WTC11 (cell line): ENCODE results near the gene NUDT12. TPM values are rescaled to one million over a fixed set of nuclear protein-coding genes. Genes with fewer than 3 reads are reported as not detected.

Experiments
- ATAC-seq: fragments of 200-7000 bp; cut with Tn5 transposase; 2 replicates; pipeline ENCODE4 v1.10.0; 2021; ENCODE audit warnings: mild to moderate bottlenecking, moderate library complexity
- CTCF ChIA-PET: fragments of 300-600 bp; sonication (Branson Sonifier 250); formaldehyde crosslinking; loops from one replicate; lab custom pipeline; 2021; ENCODE audit warnings: antibody characterized with exemption; lab: Charles Lee
- POLR2A ChIA-PET: fragments of 350-600 bp; sonication (Branson Sonifier 250); formaldehyde crosslinking; loops from one replicate; lab custom pipeline; 2021; ENCODE audit warnings: antibody characterized with exemption; lab: Charles Lee
- DNase-seq: peaks from one replicate; pipeline ENCODE4 v3.0.0; 2021; ENCODE audit warnings: low spot score
- H3K27ac Mint-ChIP-seq: 2 replicates; pipeline ENCODE4 v1.8.0; 2021; ENCODE audit warnings: mixed read lengths
- H3K27me3 Mint-ChIP-seq: 2 replicates; pipeline ENCODE4 v1.8.0; 2021; ENCODE audit warnings: low read depth, mild to moderate bottlenecking, moderate library complexity, mixed read lengths
- H3K36me3 Mint-ChIP-seq: 2 replicates; pipeline ENCODE4 v1.8.0; 2021; ENCODE audit warnings: mixed read lengths
- H3K4me1 Mint-ChIP-seq: 2 replicates; pipeline ENCODE4 v1.8.0; 2022; ENCODE audit warnings: mixed read lengths
- H3K4me3 Mint-ChIP-seq: 2 replicates; pipeline ENCODE4 v1.8.0; 2021; ENCODE audit warnings: mild to moderate bottlenecking, moderate library complexity, mixed read lengths
- H3K9me3 Mint-ChIP-seq: 2 replicates; pipeline ENCODE4 v1.8.0; 2021; ENCODE audit warnings: mixed read lengths
- AR ChIP-seq: fragments of 250-450 bp; sonication (Bioruptor Pico); IDR thresholded peaks from 2 replicates; pipeline ENCODE4 v1.9.0; 2021; ENCODE audit warnings: mild to moderate bottlenecking
- CBFB ChIP-seq: sonication (generic); formaldehyde crosslinking; IDR thresholded peaks from 2 replicates; pipeline ENCODE4 v1.8.1; 2022; ENCODE audit warnings: mild to moderate bottlenecking, low read depth, missing genetic modification reagents
- FOXJ3 ChIP-seq: sonication (generic); formaldehyde crosslinking; IDR thresholded peaks from 2 replicates; pipeline ENCODE4 v1.9.0; 2021; ENCODE audit warnings: missing genetic modification reagents, mild to moderate bottlenecking, borderline replicate concordance
- NFATC4 ChIP-seq: fragments of 250-450 bp; sonication (Bioruptor Pico); IDR thresholded peaks from 2 replicates; pipeline ENCODE4 v1.9.0; 2021; ENCODE audit warnings: mild to moderate bottlenecking
- NR1H2 ChIP-seq: sonication (generic); formaldehyde crosslinking; IDR thresholded peaks from 2 replicates; pipeline ENCODE4 v1.9.0; 2021; ENCODE audit warnings: mild to moderate bottlenecking, moderate library complexity, missing genetic modification reagents
- NR2C2 ChIP-seq: sonication (generic); formaldehyde crosslinking; IDR thresholded peaks from 2 replicates; pipeline ENCODE4 v1.8.0; 2022; ENCODE audit warnings: mild to moderate bottlenecking, missing genetic modification reagents
- OVOL2 ChIP-seq: fragments of 250-450 bp; sonication (Bioruptor Pico); IDR thresholded peaks from 2 replicates; pipeline ENCODE4 v1.9.0; 2021; ENCODE audit warnings: mild to moderate bottlenecking, borderline replicate concordance
- SMAD3 ChIP-seq: sonication (generic); formaldehyde crosslinking; IDR thresholded peaks from 2 replicates; pipeline ENCODE4 v1.8.0; 2022; ENCODE audit warnings: missing genetic modification reagents, mild to moderate bottlenecking, borderline replicate concordance
- ZNF138 ChIP-seq: sonication (generic); formaldehyde crosslinking; conservative IDR thresholded peaks from 2 replicates; pipeline ENCODE4 v1.8.1; 2022; ENCODE audit warnings: mild to moderate bottlenecking, moderate library complexity, missing genetic modification reagents
- ZNF263 ChIP-seq: sonication (generic); formaldehyde crosslinking; IDR thresholded peaks from 2 replicates; pipeline ENCODE4 v1.8.1; 2022; ENCODE audit warnings: low read depth, mild to moderate bottlenecking, moderate library complexity, missing genetic modification reagents
- ZNF281 ChIP-seq: sonication (generic); formaldehyde crosslinking; IDR thresholded peaks from 2 replicates; pipeline ENCODE4 v1.8.0; 2023; ENCODE audit warnings: mild to moderate bottlenecking, missing genetic modification reagents
- ZNF317 ChIP-seq: sonication (generic); formaldehyde crosslinking; IDR thresholded peaks from 2 replicates; pipeline ENCODE4 v1.8.1; 2023; ENCODE audit warnings: low read depth, mild to moderate bottlenecking, moderate library complexity, missing genetic modification reagents, borderline replicate concordance
- ZNF425 ChIP-seq: fragments of 250-450 bp; sonication (Bioruptor Pico); conservative IDR thresholded peaks from 2 replicates; pipeline ENCODE4 v1.9.0; 2021; ENCODE audit warnings: mild to moderate bottlenecking
- total RNA-seq: library from RNA; stranded (reverse); gene quantifications from 3 replicates; pipeline ENCODE4 v1.2.3, GENCODE V29; 2021
- TF ChIP-seq, protein P1 (sequence below): fragments of 200-600 bp; IDR thresholded peaks from 2 replicates; pipeline ENCODE4 v1.8.0; 2022; ENCODE audit warnings: antibody characterized with exemption
- TF ChIP-seq, protein P2 (sequence below): sonication (generic); formaldehyde crosslinking; IDR thresholded peaks from 2 replicates; pipeline ENCODE4 v1.8.1; 2023; ENCODE audit warnings: mild to moderate bottlenecking, missing genetic modification reagents
- TF ChIP-seq, protein P3 (sequence below): sonication (generic); formaldehyde crosslinking; IDR thresholded peaks from 2 replicates; pipeline ENCODE4 v1.8.0; 2022; ENCODE audit warnings: mild to moderate bottlenecking, missing genetic modification reagents
- TF ChIP-seq, protein P4 (sequence below): sonication (generic); formaldehyde crosslinking; IDR thresholded peaks from 2 replicates; pipeline ENCODE4 v1.8.0; 2023; ENCODE audit warnings: missing genetic modification reagents
- TF ChIP-seq, protein P5 (sequence below): sonication (generic); formaldehyde crosslinking; IDR thresholded peaks from 2 replicates; pipeline ENCODE4 v1.8.1; 2023; ENCODE audit warnings: mild to moderate bottlenecking, missing genetic modification reagents, moderate library complexity
- TF ChIP-seq, protein P6 (sequence below): sonication (generic); formaldehyde crosslinking; conservative IDR thresholded peaks from 2 replicates; pipeline ENCODE4 v1.8.1; 2022; ENCODE audit warnings: mild to moderate bottlenecking, missing genetic modification reagents

NUDT12 gene
- total RNA-seq, 1 experiment from 2014 or later, result 16.0 TPM

DNA sequence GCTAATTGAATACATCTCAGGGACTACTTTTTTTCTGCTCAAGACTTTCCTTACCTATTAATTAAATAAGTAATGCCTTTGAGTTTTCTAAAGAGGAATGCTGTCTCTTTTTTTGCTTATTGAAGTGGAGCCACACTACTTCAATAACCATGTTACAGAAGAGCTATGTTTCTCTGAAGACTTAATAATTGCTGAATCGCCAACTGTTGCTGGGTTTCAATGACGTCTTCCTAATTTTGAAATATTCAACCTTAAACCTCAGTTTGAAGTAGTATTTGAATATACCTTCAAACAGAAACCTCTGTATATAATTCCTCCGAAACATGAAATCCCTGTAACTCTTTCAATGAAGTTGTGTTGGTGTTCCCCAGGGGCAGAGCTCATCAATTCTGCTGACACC is 21.0 kb downstream of the NUDT12 start:
- Mint-ChIP-seq H3K36me3 (no peaks in the 10 kb centered on the region), H3K4me1 (no peaks in the 10 kb centered on the region), H3K27me3 (no peaks in the 10 kb centered on the region), H3K4me3 (no peak overlapping the region), H3K27ac (no peak overlapping the region), H3K9me3 (no peaks in the 10 kb centered on the region)
- DNase-seq (no peak), ATAC-seq (no peak)
- ChIA-PET CTCF (no interaction called here), POLR2A (no interaction called here)
- TF ChIP-seq SMAD3 (no peak), ZNF317 (no peak), NR1H2 (CRISPR knock-in tag) (no peak), ZNF263 (CRISPR knock-in tag) (no peak), NR2C2 (no peak), OVOL2 (CRISPR knock-in tag) (no peak), FOXJ3 (CRISPR knock-in tag) (no peak), NFATC4 (no peak)
- TF ChIP-seq, protein P1, sequence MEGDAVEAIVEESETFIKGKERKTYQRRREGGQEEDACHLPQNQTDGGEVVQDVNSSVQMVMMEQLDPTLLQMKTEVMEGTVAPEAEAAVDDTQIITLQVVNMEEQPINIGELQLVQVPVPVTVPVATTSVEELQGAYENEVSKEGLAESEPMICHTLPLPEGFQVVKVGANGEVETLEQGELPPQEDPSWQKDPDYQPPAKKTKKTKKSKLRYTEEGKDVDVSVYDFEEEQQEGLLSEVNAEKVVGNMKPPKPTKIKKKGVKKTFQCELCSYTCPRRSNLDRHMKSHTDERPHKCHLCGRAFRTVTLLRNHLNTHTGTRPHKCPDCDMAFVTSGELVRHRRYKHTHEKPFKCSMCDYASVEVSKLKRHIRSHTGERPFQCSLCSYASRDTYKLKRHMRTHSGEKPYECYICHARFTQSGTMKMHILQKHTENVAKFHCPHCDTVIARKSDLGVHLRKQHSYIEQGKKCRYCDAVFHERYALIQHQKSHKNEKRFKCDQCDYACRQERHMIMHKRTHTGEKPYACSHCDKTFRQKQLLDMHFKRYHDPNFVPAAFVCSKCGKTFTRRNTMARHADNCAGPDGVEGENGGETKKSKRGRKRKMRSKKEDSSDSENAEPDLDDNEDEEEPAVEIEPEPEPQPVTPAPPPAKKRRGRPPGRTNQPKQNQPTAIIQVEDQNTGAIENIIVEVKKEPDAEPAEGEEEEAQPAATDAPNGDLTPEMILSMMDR, result no peak
- TF ChIP-seq, protein P2, sequence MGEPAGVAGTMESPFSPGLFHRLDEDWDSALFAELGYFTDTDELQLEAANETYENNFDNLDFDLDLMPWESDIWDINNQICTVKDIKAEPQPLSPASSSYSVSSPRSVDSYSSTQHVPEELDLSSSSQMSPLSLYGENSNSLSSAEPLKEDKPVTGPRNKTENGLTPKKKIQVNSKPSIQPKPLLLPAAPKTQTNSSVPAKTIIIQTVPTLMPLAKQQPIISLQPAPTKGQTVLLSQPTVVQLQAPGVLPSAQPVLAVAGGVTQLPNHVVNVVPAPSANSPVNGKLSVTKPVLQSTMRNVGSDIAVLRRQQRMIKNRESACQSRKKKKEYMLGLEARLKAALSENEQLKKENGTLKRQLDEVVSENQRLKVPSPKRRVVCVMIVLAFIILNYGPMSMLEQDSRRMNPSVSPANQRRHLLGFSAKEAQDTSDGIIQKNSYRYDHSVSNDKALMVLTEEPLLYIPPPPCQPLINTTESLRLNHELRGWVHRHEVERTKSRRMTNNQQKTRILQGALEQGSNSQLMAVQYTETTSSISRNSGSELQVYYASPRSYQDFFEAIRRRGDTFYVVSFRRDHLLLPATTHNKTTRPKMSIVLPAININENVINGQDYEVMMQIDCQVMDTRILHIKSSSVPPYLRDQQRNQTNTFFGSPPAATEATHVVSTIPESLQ (CRISPR knock-in tag), result no peak
- TF ChIP-seq, protein P3, sequence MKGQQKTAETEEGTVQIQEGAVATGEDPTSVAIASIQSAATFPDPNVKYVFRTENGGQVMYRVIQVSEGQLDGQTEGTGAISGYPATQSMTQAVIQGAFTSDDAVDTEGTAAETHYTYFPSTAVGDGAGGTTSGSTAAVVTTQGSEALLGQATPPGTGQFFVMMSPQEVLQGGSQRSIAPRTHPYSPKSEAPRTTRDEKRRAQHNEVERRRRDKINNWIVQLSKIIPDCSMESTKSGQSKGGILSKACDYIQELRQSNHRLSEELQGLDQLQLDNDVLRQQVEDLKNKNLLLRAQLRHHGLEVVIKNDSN (CRISPR knock-in tag), result no peak
- TF ChIP-seq, all 79 proteins: peak for 0

DNA sequence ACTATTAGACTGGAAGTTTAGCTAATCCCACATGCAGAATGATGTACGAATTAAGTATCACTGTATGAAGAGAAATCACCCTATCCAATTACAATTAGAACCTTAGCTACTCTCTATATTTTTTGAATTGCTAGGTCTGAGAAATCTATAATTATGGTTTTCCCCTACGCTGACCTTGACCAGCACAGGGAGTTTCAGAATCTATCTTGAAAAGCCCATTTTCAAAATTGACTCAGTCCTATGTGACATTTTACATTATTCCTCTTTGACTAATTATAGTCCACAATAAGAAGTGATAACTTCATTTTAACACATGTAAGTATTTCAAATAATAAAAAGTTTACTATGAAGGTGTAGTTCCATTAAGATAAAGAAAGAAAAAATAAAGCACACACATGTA is 21.5 kb downstream of the NUDT12 start:
- CTCF ChIA-PET, result no interaction called here
- TF ChIP-seq AR (no peak), ZNF138 (CRISPR knock-in tag) (no peak), CBFB (CRISPR knock-in tag) (no peak), ZNF281 (no peak), ZNF425 (CRISPR knock-in tag) (no peak)
- TF ChIP-seq, protein P2 (CRISPR knock-in tag), result no peak
- TF ChIP-seq, protein P4, sequence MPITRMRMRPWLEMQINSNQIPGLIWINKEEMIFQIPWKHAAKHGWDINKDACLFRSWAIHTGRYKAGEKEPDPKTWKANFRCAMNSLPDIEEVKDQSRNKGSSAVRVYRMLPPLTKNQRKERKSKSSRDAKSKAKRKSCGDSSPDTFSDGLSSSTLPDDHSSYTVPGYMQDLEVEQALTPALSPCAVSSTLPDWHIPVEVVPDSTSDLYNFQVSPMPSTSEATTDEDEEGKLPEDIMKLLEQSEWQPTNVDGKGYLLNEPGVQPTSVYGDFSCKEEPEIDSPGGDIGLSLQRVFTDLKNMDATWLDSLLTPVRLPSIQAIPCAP, result no peak
- TF ChIP-seq, protein P5, sequence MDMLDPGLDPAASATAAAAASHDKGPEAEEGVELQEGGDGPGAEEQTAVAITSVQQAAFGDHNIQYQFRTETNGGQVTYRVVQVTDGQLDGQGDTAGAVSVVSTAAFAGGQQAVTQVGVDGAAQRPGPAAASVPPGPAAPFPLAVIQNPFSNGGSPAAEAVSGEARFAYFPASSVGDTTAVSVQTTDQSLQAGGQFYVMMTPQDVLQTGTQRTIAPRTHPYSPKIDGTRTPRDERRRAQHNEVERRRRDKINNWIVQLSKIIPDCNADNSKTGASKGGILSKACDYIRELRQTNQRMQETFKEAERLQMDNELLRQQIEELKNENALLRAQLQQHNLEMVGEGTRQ (CRISPR knock-in tag), result no peak
- TF ChIP-seq, protein P6, sequence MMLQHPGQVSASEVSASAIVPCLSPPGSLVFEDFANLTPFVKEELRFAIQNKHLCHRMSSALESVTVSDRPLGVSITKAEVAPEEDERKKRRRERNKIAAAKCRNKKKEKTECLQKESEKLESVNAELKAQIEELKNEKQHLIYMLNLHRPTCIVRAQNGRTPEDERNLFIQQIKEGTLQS (CRISPR knock-in tag), result no peak

More for the DNA sequence above, 21.5 kb downstream of the NUDT12 start:
- Mint-ChIP-seq H3K36me3 (no peaks in the 10 kb centered on the region), H3K4me3 (no peak overlapping the region), H3K27me3 (no peaks in the 10 kb centered on the region), H3K9me3 (no peaks in the 10 kb centered on the region), H3K27ac (no peak overlapping the region), H3K4me1 (no peaks in the 10 kb centered on the region)
- no peak for DNase-seq
- POLR2A ChIA-PET, result no interaction called here
- no peak for ATAC-seq
